PC-3 (cell line): ENCODE measurements around the gene ADD1. TPM values are rescaled to one million over a fixed set of nuclear protein-coding genes. Genes with fewer than 3 reads are reported as not detected.

Experiments
- ATAC-seq: fragments of 200-7000 bp; cut with Tn5 transposase; 2 replicates; pipeline ENCODE4 v1.9.1; 2020; ENCODE audit warnings: mild to moderate bottlenecking, moderate library complexity
- BruUV-seq: library from RNA; stranded (reverse); fragments of 400-500 nt; replicated peaks from 2 replicates; lab custom pipeline; 2021; lab: Mats Ljungman, UMichigan
- CTCF ChIA-PET: fragments of 300-600 bp; sonication (Branson Sonifier 250); formaldehyde crosslinking; loops from one replicate; lab custom pipeline; 2022; ENCODE audit warnings: antibody characterized with exemption; lab: Charles Lee
- POLR2A ChIA-PET: fragments of 300-600 bp; sonication (Branson Sonifier 250); formaldehyde crosslinking; loops from one replicate; lab custom pipeline; 2022; ENCODE audit warnings: antibody characterized with exemption; ENCODE audit not compliant: unreplicated experiment; lab: Charles Lee
- DNase-seq: peaks from one replicate; pipeline ENCODE4 v3.0.0-alpha.2; 2015
- H2AFZ ChIP-seq: fragments of 300-600 bp; sonication (generic); 2 replicates; pipeline ENCODE4 v1.6.0; 2016; ENCODE audit warnings: antibody characterized with exemption, low read length
- H3F3A ChIP-seq: fragments of 300-600 bp; sonication (generic); one replicate; pipeline ENCODE4 v1.6.0; 2017; ENCODE audit warnings: antibody characterized with exemption, low read length, control low read depth, mild to moderate bottlenecking; ENCODE audit not compliant: unreplicated experiment
- H3K27ac ChIP-seq: fragments of 300-600 bp; sonication (generic); 2 replicates; pipeline ENCODE4 v1.5.1; 2016; ENCODE audit warnings: mild to moderate bottlenecking, low read length
- H3K27me3 ChIP-seq: fragments of 300-600 bp; sonication (generic); 2 replicates; pipeline ENCODE4 v1.6.1; 2016; ENCODE audit warnings: low read length, mixed read lengths
- H3K36me3 ChIP-seq: fragments of 300-600 bp; sonication (generic); 2 replicates; pipeline ENCODE4 v1.6.1; 2016; ENCODE audit warnings: low read depth, mixed run types, low read length, mixed read lengths
- H3K4me1 ChIP-seq: fragments of 300-600 bp; sonication (generic); 2 replicates; pipeline ENCODE4 v1.5.1; 2016; ENCODE audit warnings: low read length; ENCODE audit not compliant: insufficient read depth
- H3K4me2 ChIP-seq: fragments of 300-600 bp; sonication (generic); 2 replicates; pipeline ENCODE4 v1.6.0; 2016; ENCODE audit warnings: low read length
- H3K4me3 ChIP-seq: fragments of 300-600 bp; sonication (generic); 2 replicates; pipeline ENCODE4 v1.5.1; 2016; ENCODE audit warnings: mild to moderate bottlenecking, low read length, mixed read lengths
- H3K79me2 ChIP-seq: fragments of 300-600 bp; sonication (generic); 2 replicates; pipeline ENCODE4 v1.6.1; 2017; ENCODE audit warnings: low read length, mixed read lengths
- H3K9ac ChIP-seq: fragments of 300-600 bp; sonication (generic); 2 replicates; pipeline ENCODE4 v1.6.0; 2016; ENCODE audit warnings: mild to moderate bottlenecking, low read length
- H3K9me2 ChIP-seq: fragments of 300-600 bp; sonication (generic); replicated peaks from 2 replicates; pipeline ENCODE4 v1.6.1; 2016; ENCODE audit warnings: mixed run types, low read length, mixed read lengths
- H3K9me3 ChIP-seq: fragments of 300-600 bp; sonication (generic); 2 replicates; pipeline ENCODE4 v1.6.1; 2016; ENCODE audit warnings: low read length, mixed read lengths
- H4K20me1 ChIP-seq: fragments of 300-600 bp; sonication (generic); 2 replicates; pipeline ENCODE4 v1.6.1; 2016; ENCODE audit warnings: low read length, mixed read lengths
- EZH2 ChIP-seq: fragments of 300-600 bp; sonication (generic); IDR thresholded peaks from one replicate; pipeline ENCODE4 v1.6.1; 2017; ENCODE audit warnings: antibody characterized with exemption, mild to moderate bottlenecking, low read length; ENCODE audit not compliant: unreplicated experiment
- EZH2phosphoT487 ChIP-seq: fragments of 300-600 bp; sonication (generic); IDR thresholded peaks from 2 replicates; pipeline ENCODE4 v1.6.1; 2018; ENCODE audit warnings: mild to moderate bottlenecking, antibody characterized with exemption, low read length, borderline replicate concordance
- intact Hi-C: fragments of 100-400 bp; cut with micrococcal nuclease; formaldehyde crosslinking; loops from 2 replicates; pipeline ENCODE4 v1.9.0; 2023
- total RNA-seq: library from RNA; depleted of rRNA; stranded (reverse); fragments of >200 nt; gene quantifications from 2 replicates; pipeline ENCODE4 v1.2.3, GENCODE V29; 2014
- TF ChIP-seq, protein P1 (sequence below): fragments of 300-600 bp; sonication (generic); conservative IDR thresholded peaks from 2 replicates; pipeline ENCODE4 v1.5.1; 2017; ENCODE audit warnings: antibody characterized with exemption, low read depth, mild to moderate bottlenecking, low read length

Gene ADD1
- total RNA-seq, 1 experiment from 2014 or later, result 118 TPM

DNA sequence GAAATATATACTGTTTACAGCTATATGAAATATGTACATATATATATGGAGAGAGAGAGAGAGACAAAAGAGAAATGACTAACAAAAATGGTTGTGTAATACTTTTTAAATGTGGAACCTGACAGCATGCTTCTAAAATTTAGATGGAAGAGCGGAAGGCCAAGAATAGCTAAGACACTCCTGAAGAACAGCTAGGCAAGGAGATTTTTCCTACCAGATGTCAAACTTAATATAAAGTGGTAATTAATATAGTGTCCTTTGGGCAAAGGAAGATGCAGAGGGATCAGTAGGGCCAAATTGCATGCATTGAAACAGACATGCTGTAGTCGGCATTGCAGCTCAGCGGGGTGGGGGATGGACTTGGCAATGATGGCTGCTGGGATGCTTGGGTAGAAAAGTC is 45.2 kb downstream of the ADD1 start:
- Histone ChIP-seq H3K9me2 (no peaks in the 10 kb centered on the region), H3K4me3 (no peak overlapping the region), H3K4me1 (peaks cover 14% of the 10 kb centered on the region; the same call in 1 of the 2 replicates), H4K20me1 (no peaks in the 10 kb centered on the region), H3K9ac (no peak overlapping the region), H3K9me3 (no peaks in the 10 kb centered on the region), H3K4me2 (no peak overlapping the region), H3K27ac (no peak overlapping the region), H3K27me3 (no peaks in the 10 kb centered on the region), H2AFZ (no peak overlapping the region), H3K36me3 (no peaks in the 10 kb centered on the region; the same call in 1 of the 2 replicates), H3F3A (no peaks in the 10 kb centered on the region), H3K79me2 (no peaks in the 10 kb centered on the region)
- BruUV-seq, result no TSS peak
- DNase-seq (no peak), ATAC-seq (no peak)
- intact Hi-C loops, result no loop called here
- CTCF ChIA-PET, result no interaction called here
- TF ChIP-seq EZH2phosphoT487 (no peak), EZH2 (no peak)
- TF ChIP-seq, protein P1, sequence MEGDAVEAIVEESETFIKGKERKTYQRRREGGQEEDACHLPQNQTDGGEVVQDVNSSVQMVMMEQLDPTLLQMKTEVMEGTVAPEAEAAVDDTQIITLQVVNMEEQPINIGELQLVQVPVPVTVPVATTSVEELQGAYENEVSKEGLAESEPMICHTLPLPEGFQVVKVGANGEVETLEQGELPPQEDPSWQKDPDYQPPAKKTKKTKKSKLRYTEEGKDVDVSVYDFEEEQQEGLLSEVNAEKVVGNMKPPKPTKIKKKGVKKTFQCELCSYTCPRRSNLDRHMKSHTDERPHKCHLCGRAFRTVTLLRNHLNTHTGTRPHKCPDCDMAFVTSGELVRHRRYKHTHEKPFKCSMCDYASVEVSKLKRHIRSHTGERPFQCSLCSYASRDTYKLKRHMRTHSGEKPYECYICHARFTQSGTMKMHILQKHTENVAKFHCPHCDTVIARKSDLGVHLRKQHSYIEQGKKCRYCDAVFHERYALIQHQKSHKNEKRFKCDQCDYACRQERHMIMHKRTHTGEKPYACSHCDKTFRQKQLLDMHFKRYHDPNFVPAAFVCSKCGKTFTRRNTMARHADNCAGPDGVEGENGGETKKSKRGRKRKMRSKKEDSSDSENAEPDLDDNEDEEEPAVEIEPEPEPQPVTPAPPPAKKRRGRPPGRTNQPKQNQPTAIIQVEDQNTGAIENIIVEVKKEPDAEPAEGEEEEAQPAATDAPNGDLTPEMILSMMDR, result no peak
- POLR2A ChIA-PET, result no interaction called here

DNA sequence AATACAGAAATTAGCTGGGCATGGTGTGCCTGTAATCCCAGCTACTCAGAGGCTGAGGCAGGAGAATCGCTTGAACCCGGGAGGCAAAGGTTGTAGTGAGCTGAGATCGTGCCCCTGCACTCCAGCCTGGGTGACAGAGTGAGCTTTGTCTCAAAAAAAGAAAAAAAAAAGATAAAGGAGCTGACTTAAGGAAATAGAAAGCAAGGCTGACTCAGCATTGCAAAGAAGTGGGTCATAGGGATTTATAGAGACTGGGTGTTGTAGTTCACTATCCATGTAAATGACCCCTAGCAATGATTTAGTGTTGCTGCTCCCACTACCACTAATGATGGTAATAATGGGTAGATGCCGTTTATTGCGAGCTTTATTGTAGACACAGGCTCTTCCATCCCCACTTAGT is 47.6 kb downstream of the ADD1 start:
- no peaks in the 10 kb centered on the region for H3K79me2 ChIP-seq
- peak; percentile 40 for DNase-seq

DNA sequence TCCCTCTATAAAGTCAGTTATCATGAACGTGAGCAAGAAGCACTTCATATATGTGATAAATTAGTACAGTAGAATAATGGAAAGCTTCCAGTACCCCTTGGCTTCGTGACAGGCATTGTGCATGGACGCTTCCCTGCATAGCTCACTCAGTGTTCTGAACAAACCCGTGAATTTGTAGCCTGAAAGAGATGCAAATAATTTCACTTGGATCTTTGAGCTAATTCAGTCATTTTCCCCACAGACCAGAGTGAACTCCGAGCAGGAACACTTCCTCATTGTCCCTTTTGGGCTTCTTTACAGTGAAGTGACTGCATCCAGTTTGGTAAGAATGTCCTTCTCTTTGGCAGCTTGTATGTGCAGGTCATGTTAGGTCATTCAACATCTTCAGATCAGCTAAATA is 50.1 kb downstream of the ADD1 start:
- H3K36me3 ChIP-seq, result no peaks in the 10 kb centered on the region; the same call in 1 of the 2 replicates
- H4K20me1 ChIP-seq, result no peaks in the 10 kb centered on the region
- H3K9me2 ChIP-seq, result no peaks in the 10 kb centered on the region
- H3K27ac ChIP-seq, result no peak overlapping the region
- no peaks in the 10 kb centered on the region for H3K9me3 ChIP-seq
- no peaks in the 10 kb centered on the region for H3K79me2 ChIP-seq
- H3F3A ChIP-seq, result no peaks in the 10 kb centered on the region
- ATAC-seq (no peak), DNase-seq (no peak)
- H3K4me2 ChIP-seq, result no peak overlapping the region
- H2AFZ ChIP-seq, result no peak overlapping the region
- ChIA-PET POLR2A (no interaction called here), CTCF (no interaction called here)
- H3K27me3 ChIP-seq, result no peaks in the 10 kb centered on the region
- intact Hi-C loops, result no loop called here
- no TSS peak for BruUV-seq
- H3K4me3 ChIP-seq, result no peak overlapping the region
- peaks cover 14% of the 10 kb centered on the region; the same call in 1 of the 2 replicates for H3K4me1 ChIP-seq
- TF ChIP-seq EZH2 (no peak), EZH2phosphoT487 (no peak)
- TF ChIP-seq, protein P1, result no peak
- no peak overlapping the region for H3K9ac ChIP-seq

More for the DNA sequence above, 47.6 kb downstream of the ADD1 start:
- no peaks in the 10 kb centered on the region for H3K27me3 ChIP-seq
- no peaks in the 10 kb centered on the region for H3K9me3 ChIP-seq
- peak; percentile 55 for ATAC-seq
- H4K20me1 ChIP-seq, result no peaks in the 10 kb centered on the region
- no peaks in the 10 kb centered on the region for H3F3A ChIP-seq
- no peak overlapping the region for H2AFZ ChIP-seq
- H3K4me3 ChIP-seq, result no peak overlapping the region
- no peak for TF ChIP-seq EZH2phosphoT487
- TF ChIP-seq EZH2, result no peak
- TF ChIP-seq, protein P1, result no peak
- intact Hi-C loops, result no loop called here
- ChIA-PET CTCF (no interaction called here), POLR2A (no interaction called here)
- H3K4me2 ChIP-seq, result peak overlapping the region; percentile 10; the same call in 1 of the 2 replicates
- H3K4me1 ChIP-seq, result peaks cover 14% of the 10 kb centered on the region; the same call in 1 of the 2 replicates
- no peak overlapping the region for H3K9ac ChIP-seq
- H3K27ac ChIP-seq, result 0 out of 2 replicates have a peak overlapping the region, but pooled peaks have one; percentile 5
- BruUV-seq, result no TSS peak
- H3K9me2 ChIP-seq, result no peaks in the 10 kb centered on the region
- H3K36me3 ChIP-seq, result no peaks in the 10 kb centered on the region
